Measurements from ENCODE around the gene ARHGEF2. TPM values are rescaled to one million over a fixed set of nuclear protein-coding genes. Genes with fewer than 3 reads are reported as not detected.

ARHGEF2 gene
- total and polyA plus RNA-seq, 9 of the 15 experiments (the other 6 are each of a cell fraction or from before 2014, with no cell fraction given): 7.1 to 162 (median 62.2) TPM

DNA sequence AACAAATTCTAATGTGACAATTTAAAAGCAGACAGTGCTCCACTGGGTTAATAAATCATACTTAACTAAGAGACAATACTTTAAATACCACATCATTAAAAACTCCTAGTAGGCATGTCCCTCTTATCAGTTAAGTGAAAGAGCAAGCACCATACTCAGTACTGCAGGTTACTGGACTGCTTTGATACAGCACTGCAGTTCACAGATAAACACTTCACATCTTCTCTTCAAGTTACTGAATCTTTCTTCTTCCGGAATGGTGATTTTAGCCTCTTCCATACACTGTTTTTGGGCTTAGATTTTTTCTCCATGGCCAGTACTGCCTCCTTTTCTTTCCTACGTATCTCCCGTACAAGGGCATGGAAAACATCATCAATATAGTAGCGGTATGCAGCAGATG is 78.2 kb downstream of the ARHGEF2 start (continued):
- no peak for TF ChIP-seq MCM3 (IDR thresholded peaks at IDR 0.05)
- TF ChIP-seq KLF16 (IDR thresholded peaks at IDR 0.05): peak; percentile 70
- no peak for TF ChIP-seq ATF7 (IDR thresholded peaks at IDR 0.05)
- TF ChIP-seq, protein P1, sequence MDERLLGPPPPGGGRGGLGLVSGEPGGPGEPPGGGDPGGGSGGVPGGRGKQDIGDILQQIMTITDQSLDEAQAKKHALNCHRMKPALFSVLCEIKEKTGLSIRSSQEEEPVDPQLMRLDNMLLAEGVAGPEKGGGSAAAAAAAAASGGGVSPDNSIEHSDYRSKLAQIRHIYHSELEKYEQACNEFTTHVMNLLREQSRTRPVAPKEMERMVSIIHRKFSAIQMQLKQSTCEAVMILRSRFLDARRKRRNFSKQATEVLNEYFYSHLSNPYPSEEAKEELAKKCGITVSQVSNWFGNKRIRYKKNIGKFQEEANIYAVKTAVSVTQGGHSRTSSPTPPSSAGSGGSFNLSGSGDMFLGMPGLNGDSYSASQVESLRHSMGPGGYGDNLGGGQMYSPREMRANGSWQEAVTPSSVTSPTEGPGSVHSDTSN (CRISPR knock-in tag; IDR thresholded peaks at IDR 0.05; ENCODE audit: low read depth): no peak
- TF ChIP-seq, protein P1 (tag; conservative IDR thresholded peaks at IDR 0.05; ENCODE audit: low read depth): no peak
- peak; percentile 88 for TF ChIP-seq HDAC2 (IDR thresholded peaks at IDR 0.05)
- TF ChIP-seq NFIC (IDR thresholded peaks at IDR 0.05): peak; percentile 60
- no peak for TF ChIP-seq HMG20A (CRISPR knock-in tag; conservative IDR thresholded peaks at IDR 0.05)
- no peak for TF ChIP-seq ZNF41 (CRISPR knock-in tag; conservative IDR thresholded peaks at IDR 0.05)
- TF ChIP-seq LEF1 (IDR thresholded peaks at IDR 0.05): peak; percentile 50; the same call in 1 of the 2 replicates
- peak; percentile 79 for TF ChIP-seq MTA2 (IDR thresholded peaks at IDR 0.05; ENCODE audit: low read depth)
- peak; percentile 52 to 92; a peak in 3 of 4 replicates for TF ChIP-seq RCOR1 (IDR thresholded peaks at IDR 0.05; ENCODE audit: borderline replicate concordance in 1 of 2, low read depth in 2 of 2, low read length in 2 of 2)
- TF ChIP-seq CC2D1A (IDR thresholded peaks at IDR 0.05): peak; percentile 31; the same call in 1 of the 2 replicates
- TF ChIP-seq, protein P2, sequence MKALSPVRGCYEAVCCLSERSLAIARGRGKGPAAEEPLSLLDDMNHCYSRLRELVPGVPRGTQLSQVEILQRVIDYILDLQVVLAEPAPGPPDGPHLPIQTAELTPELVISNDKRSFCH (CRISPR knock-in tag; IDR thresholded peaks at IDR 0.05): no peak
- TF ChIP-seq, protein P2 (tag; IDR thresholded peaks at IDR 0.05): peak; percentile 97
- TF ChIP-seq IRF2 (CRISPR knock-in tag; IDR thresholded peaks at IDR 0.05): no peak
- TF ChIP-seq, protein P3, sequence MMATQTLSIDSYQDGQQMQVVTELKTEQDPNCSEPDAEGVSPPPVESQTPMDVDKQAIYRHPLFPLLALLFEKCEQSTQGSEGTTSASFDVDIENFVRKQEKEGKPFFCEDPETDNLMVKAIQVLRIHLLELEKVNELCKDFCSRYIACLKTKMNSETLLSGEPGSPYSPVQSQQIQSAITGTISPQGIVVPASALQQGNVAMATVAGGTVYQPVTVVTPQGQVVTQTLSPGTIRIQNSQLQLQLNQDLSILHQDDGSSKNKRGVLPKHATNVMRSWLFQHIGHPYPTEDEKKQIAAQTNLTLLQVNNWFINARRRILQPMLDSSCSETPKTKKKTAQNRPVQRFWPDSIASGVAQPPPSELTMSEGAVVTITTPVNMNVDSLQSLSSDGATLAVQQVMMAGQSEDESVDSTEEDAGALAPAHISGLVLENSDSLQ (IDR thresholded peaks at IDR 0.05): peak; percentile 27; the same call in 1 of the 2 replicates
- no peak for TF ChIP-seq C11orf30 (IDR thresholded peaks at IDR 0.05; ENCODE audit: low read depth)
- TF ChIP-seq SMARCA5 (IDR thresholded peaks at IDR 0.05): peak; percentile 24; the same call in 1 of the 2 replicates
- TF ChIP-seq ZBTB17 (CRISPR knock-in tag; IDR thresholded peaks at IDR 0.05): no peak
- peak; percentile 31 for TF ChIP-seq CCNT2 (IDR thresholded peaks at IDR 0.05; ENCODE audit: borderline replicate concordance, extremely low read depth, insufficient read length, low read depth, low read length)
- TF ChIP-seq TAL1 (IDR thresholded peaks at IDR 0.05): peak; percentile 92
- TF ChIP-seq HDAC1 (IDR thresholded peaks at IDR 0.05): peak in 1 of 2 experiments; percentile 89; a peak in 2 of 4 replicates
- TF ChIP-seq CTBP1 (IDR thresholded peaks at IDR 0.05; ENCODE audit: borderline replicate concordance): peak; percentile 29; the same call in 1 of the 2 replicates
- TF ChIP-seq, protein P4, sequence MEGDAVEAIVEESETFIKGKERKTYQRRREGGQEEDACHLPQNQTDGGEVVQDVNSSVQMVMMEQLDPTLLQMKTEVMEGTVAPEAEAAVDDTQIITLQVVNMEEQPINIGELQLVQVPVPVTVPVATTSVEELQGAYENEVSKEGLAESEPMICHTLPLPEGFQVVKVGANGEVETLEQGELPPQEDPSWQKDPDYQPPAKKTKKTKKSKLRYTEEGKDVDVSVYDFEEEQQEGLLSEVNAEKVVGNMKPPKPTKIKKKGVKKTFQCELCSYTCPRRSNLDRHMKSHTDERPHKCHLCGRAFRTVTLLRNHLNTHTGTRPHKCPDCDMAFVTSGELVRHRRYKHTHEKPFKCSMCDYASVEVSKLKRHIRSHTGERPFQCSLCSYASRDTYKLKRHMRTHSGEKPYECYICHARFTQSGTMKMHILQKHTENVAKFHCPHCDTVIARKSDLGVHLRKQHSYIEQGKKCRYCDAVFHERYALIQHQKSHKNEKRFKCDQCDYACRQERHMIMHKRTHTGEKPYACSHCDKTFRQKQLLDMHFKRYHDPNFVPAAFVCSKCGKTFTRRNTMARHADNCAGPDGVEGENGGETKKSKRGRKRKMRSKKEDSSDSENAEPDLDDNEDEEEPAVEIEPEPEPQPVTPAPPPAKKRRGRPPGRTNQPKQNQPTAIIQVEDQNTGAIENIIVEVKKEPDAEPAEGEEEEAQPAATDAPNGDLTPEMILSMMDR (IDR thresholded peaks at IDR 0.05 in 2 of 3, conservative IDR thresholded peaks at IDR 0.05 in 1 of 3; ENCODE audit: insufficient read depth in 2 of 3, low read depth in 1 of 3, low read length in 3 of 3): no peak
- no peak for TF ChIP-seq ZNF140 (CRISPR knock-in tag; IDR thresholded peaks at IDR 0.05)
- TF ChIP-seq ZNF766 (CRISPR knock-in tag; conservative IDR thresholded peaks at IDR 0.05): 0 out of 2 replicates have a peak, but pooled peaks have one; percentile 39

All from K562 (cell line).